ENCODE measurements around the gene FAM151B.
"Not testable (repeated sequence)": the region's sequence is repeated elsewhere in the genome, so short reads cannot be mapped to it uniquely, and the experiment has no call there.

The FAM151B gene

GRCh38 chr5:80487829-80488721 is at the start of gene FAM151B:
FAM151B (plus strand) TSS chr5:80488100; CDS start chr5:80488124, 24 bp downstream.
- peak; percentile 37 to 43 for DNase-seq (ENCODE audit: low read depth in 2 of 2)

- DNase-seq (ENCODE audit: low read depth in 2 of 2) = no peak
These were observed 49.2 kb upstream of the FAM151B start for GRCh38 chr5:80438739-80439138.

GRCh38 chr5:80439213-80439612 is 48.7 kb upstream of the FAM151B start:
- no peak for DNase-seq (ENCODE audit: low read depth in 2 of 2)

GRCh38 chr5:80442742-80443141 is 45.2 kb upstream of the FAM151B start:
- DNase-seq (ENCODE audit: low read depth in 2 of 2) = no peak

GRCh38 chr5:80453366-80453765 is 34.5 kb upstream of the FAM151B start:
- no peak for DNase-seq (ENCODE audit: low read depth in 2 of 2)

GRCh38 chr5:80463269-80463668 is 24.6 kb upstream of the FAM151B start:
- no peak for DNase-seq (ENCODE audit: low read depth in 2 of 2)

GRCh38 chr5:80466669-80467485 is 21.0 kb upstream of the FAM151B start:
- no peak for DNase-seq (ENCODE audit: low read depth in 2 of 2)

GRCh38 chr5:80468131-80468530 is 19.8 kb upstream of the FAM151B start:
- no peak for DNase-seq (ENCODE audit: low read depth in 2 of 2)

GRCh38 chr5:80470631-80471030 is 17.3 kb upstream of the FAM151B start:
- not testable (repeated sequence) for DNase-seq (ENCODE audit: low read depth in 2 of 2)

GRCh38 chr5:80474929-80475328 is 13.0 kb upstream of the FAM151B start:
- DNase-seq (ENCODE audit: low read depth in 2 of 2) = no peak

- DNase-seq (ENCODE audit: low read depth in 2 of 2) = no peak
These were observed 8.2 kb upstream of the FAM151B start for GRCh38 chr5:80479713-80480112.

GRCh38 chr5:80480354-80480753 is 7.5 kb upstream of the FAM151B start:
- no peak for DNase-seq (ENCODE audit: low read depth in 2 of 2)

GRCh38 chr5:80481019-80481893 is 6.6 kb upstream of the FAM151B start:
- DNase-seq (ENCODE audit: low read depth in 2 of 2) = no peak

- DNase-seq (ENCODE audit: low read depth in 2 of 2) = no peak
These were observed 5.3 kb upstream of the FAM151B start for GRCh38 chr5:80482578-80482977.

- DNase-seq (ENCODE audit: low read depth in 2 of 2) = no peak
These were observed 4.2 kb upstream of the FAM151B start for GRCh38 chr5:80483636-80484232.

GRCh38 chr5:80487444-80487828 is 464 bp upstream of the FAM151B start:
- no peak for DNase-seq (ENCODE audit: low read depth in 2 of 2)

- no peak for DNase-seq (ENCODE audit: low read depth in 2 of 2)
These were observed 3.4 kb downstream of the FAM151B start for GRCh38 chr5:80491296-80491695.

GRCh38 chr5:80492741-80493140 is 4.8 kb downstream of the FAM151B start:
- no peak for DNase-seq (ENCODE audit: low read depth in 2 of 2)

- DNase-seq (ENCODE audit: low read depth in 2 of 2) = not testable (repeated sequence)
These were observed 5.5 kb downstream of the FAM151B start for GRCh38 chr5:80493443-80493842.

GRCh38 chr5:80495891-80496290 is 8.0 kb downstream of the FAM151B start:
- no peak for DNase-seq (ENCODE audit: low read depth in 2 of 2)

- DNase-seq (ENCODE audit: low read depth in 2 of 2) = no peak
These were observed 14.9 kb downstream of the FAM151B start for GRCh38 chr5:80502800-80503199.
